ENCODE data around the gene CLDN14.

Gene CLDN14

GRCh38 chr21:36499578-36500471, 19.9 kb upstream of the CLDN14 start:
- Histone ChIP-seq H3K27ac (no peak overlapping the region), H3K36me3 (no peaks in the 10 kb centered on the region), H3K4me1 (ENCODE audit: control insufficient read depth in 1 of 2, insufficient read depth in 1 of 2, low read depth in 1 of 2, low read length in 1 of 2) (no peaks in the 10 kb centered on the region), H3K27me3 (no peaks in the 10 kb centered on the region), H3K9me3 (no peaks in the 10 kb centered on the region), H3K4me3 (ENCODE audit: low read depth in 1 of 2, low read length in 1 of 2) (no peak overlapping the region)
- no peak for TF ChIP-seq CTCF (IDR thresholded peaks at IDR 0.05)

GRCh38 chr21:36494557-36494956, 14.6 kb upstream of the CLDN14 start:
- H3K27ac ChIP-seq = no peak overlapping the region
- H3K4me3 ChIP-seq (ENCODE audit: low read depth in 1 of 2, low read length in 1 of 2) = no peak overlapping the region
- H3K4me1 ChIP-seq (ENCODE audit: control insufficient read depth in 1 of 2, insufficient read depth in 1 of 2, low read depth in 1 of 2, low read length in 1 of 2) = no peaks in the 10 kb centered on the region
- H3K36me3 ChIP-seq = no peaks in the 10 kb centered on the region
- no peaks in the 10 kb centered on the region for H3K27me3 ChIP-seq
- no peak for TF ChIP-seq CTCF (IDR thresholded peaks at IDR 0.05)
- H3K9me3 ChIP-seq = no peaks in the 10 kb centered on the region

GRCh38 chr21:36491209-36491910, 11.4 kb upstream of the CLDN14 start:
- Histone ChIP-seq H3K36me3 (no peaks in the 10 kb centered on the region), H3K27me3 (no peaks in the 10 kb centered on the region), H3K4me3 (ENCODE audit: low read depth in 1 of 2, low read length in 1 of 2) (no peak overlapping the region), H3K27ac (no peak overlapping the region), H3K9me3 (no peaks in the 10 kb centered on the region), H3K4me1 (ENCODE audit: control insufficient read depth in 1 of 2, insufficient read depth in 1 of 2, low read depth in 1 of 2, low read length in 1 of 2) (peaks cover 5 to 8% of the 10 kb centered on the region in 2 experiments)
- TF ChIP-seq CTCF (IDR thresholded peaks at IDR 0.05) = no peak

GRCh38 chr21:36489776-36490165, 9.8 kb upstream of the CLDN14 start:
- H3K36me3 ChIP-seq = no peaks in the 10 kb centered on the region
- no peaks in the 10 kb centered on the region for H3K9me3 ChIP-seq
- no peak overlapping the region for H3K4me3 ChIP-seq (ENCODE audit: low read depth in 1 of 2, low read length in 1 of 2)
- H3K27ac ChIP-seq = no peak overlapping the region
- TF ChIP-seq CTCF (IDR thresholded peaks at IDR 0.05) = no peak
- H3K4me1 ChIP-seq (ENCODE audit: control insufficient read depth in 1 of 2, insufficient read depth in 1 of 2, low read depth in 1 of 2, low read length in 1 of 2) = peaks cover 5 to 8% of the 10 kb centered on the region in 2 experiments
- no peaks in the 10 kb centered on the region for H3K27me3 ChIP-seq

GRCh38 chr21:36489103-36489775, 9.3 kb upstream of the CLDN14 start:
- no peaks in the 10 kb centered on the region for H3K27me3 ChIP-seq
- no peaks in the 10 kb centered on the region for H3K9me3 ChIP-seq
- H3K4me3 ChIP-seq (ENCODE audit: low read depth in 1 of 2, low read length in 1 of 2) = no peak overlapping the region
- peaks cover 5 to 8% of the 10 kb centered on the region in 2 experiments for H3K4me1 ChIP-seq (ENCODE audit: control insufficient read depth in 1 of 2, insufficient read depth in 1 of 2, low read depth in 1 of 2, low read length in 1 of 2)
- TF ChIP-seq CTCF (IDR thresholded peaks at IDR 0.05) = no peak
- no peaks in the 10 kb centered on the region for H3K36me3 ChIP-seq
- no peak overlapping the region for H3K27ac ChIP-seq
